Psoas muscle (tissue), 8 donors: ENCODE measurements around the gene DMD. TPM values are rescaled to one million over a fixed set of nuclear protein-coding genes. Genes with fewer than 3 reads are reported as not detected.
A peak's percentile ranks its signal among the peaks of the same experiment; 100 is the strongest.

ENCODE experiments used
- ATAC-seq, 4 donors: fragments of 200-7000 bp; cut with Tn5 transposase; one replicate each; pipeline ENCODE4 v1.9.1; 2020; ENCODE audit warnings: moderate library complexity in 3 of 4, mild to moderate bottlenecking in 2 of 4
- DNase-seq, 2 donors: peaks; one replicate each; pipeline ENCODE4 v3.0.0-alpha.2; 2020
- H3K27ac ChIP-seq: fragments of 200-600 bp; one replicate; pipeline ENCODE4 v1.8.0; 2022
- H3K27me3 ChIP-seq, 3 donors: fragments of 200-600 bp in 1 of 3; one replicate each; pipeline versions ENCODE4 v1.6.1 to v1.8.0; 2013 to 2022; ENCODE audit warnings: low read length in 2 of 3, mild to moderate bottlenecking in 2 of 3, moderate library complexity in 1 of 3; ENCODE audit not compliant: insufficient read depth in 3 of 3
- H3K36me3 ChIP-seq, 2 donors: fragments of 200-600 bp in 1 of 2; one replicate each; pipeline versions ENCODE4 v1.6.1 to v1.8.0; 2013 to 2022; ENCODE audit warnings: low read depth in 1 of 2, mild to moderate bottlenecking in 1 of 2, moderate library complexity in 1 of 2; ENCODE audit not compliant: insufficient read depth in 1 of 2
- H3K4me1 ChIP-seq: fragments of 200-600 bp; one replicate; pipeline ENCODE4 v1.8.0; 2022
- H3K4me3 ChIP-seq: fragments of 200-600 bp; one replicate; pipeline ENCODE4 v1.8.0; 2022; ENCODE audit warnings: mild to moderate bottlenecking
- H3K9me3 ChIP-seq: fragments of 200-600 bp; one replicate; pipeline ENCODE4 v1.8.0; 2022
- WGBS, 3 donors: extraction: QIAGEN DNeasy Blood & Tissue Kit; methylation state at CpG; one replicate each; pipeline versions ENCODE4 v1.1.6 to v1.1.7; 2013; 5-methylcytosine and 5-hydroxymethylcytosine counted together
- intact Hi-C, 2 donors: fragments of 100-400 bp; cut with DNase I; formaldehyde crosslinking; loops; one replicate each; pipeline versions ENCODE4 v1.11.0 to v1.14.2; 2022
- polyA plus RNA-seq, 3 donors: library from polyadenylated mRNA; stranded (reverse); fragments of 200-250 nt; gene quantifications; one replicate each; pipeline ENCODE4 v1.2.3, GENCODE V29; 2013
- total RNA-seq, 4 donors: library from RNA; stranded (reverse); fragmentation: NEBNext Ultra II Directional in 2 of 4; extraction: Animal tissue kit (Norgen Biotek cat#: 25700) in 2 of 4; gene quantifications; one replicate each; pipeline versions ENCODE4 v1.2.1 to v1.2.4, GENCODE V29; 2021 to 2023
- TF ChIP-seq, protein P1 (sequence below): fragments of 200-600 bp; IDR thresholded peaks from one replicate; pipeline ENCODE4 v1.8.0; 2022; ENCODE audit warnings: antibody characterized with exemption
- donor health status: healthy with polysubstance abuse.
- donor health status: DM: no; HTN: no; CAD: no; lungs with moderate emphysema.
- donor health status: Bipolar disorder and iron deficiency.
- donor health status: healthy.
- donor health status: DM: yes; HTN: yes; CAD: no.
- donor health status: DM: no; HTN: no; CAD: no.
- donor health status: DM: no; HTN: no; CAD: no.
- donor health status: DM: yes; HTN: yes; CAD: no.

DMD gene
- total and polyA plus RNA-seq, 7 donors, result 6.8 to 170 (median 86.5) TPM

DNA sequence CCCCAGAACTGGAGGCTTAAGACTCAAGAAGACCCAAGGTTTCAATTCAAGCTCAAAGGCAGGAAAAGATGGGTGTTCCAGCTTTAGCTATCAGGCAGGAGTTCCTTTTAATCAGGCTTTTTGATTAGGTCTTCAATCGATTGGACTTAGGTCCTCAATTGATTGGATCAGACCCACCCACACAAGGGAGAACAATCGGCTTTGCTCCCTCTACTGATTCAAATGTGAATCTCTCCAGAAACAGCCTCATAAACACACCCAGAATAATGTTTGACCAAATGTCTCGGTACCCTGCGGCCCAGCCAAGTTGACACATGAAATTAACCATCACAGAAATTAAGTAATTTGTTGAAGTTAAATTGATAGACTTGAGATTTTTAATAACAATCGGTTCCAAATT is 1222.4 kb downstream of the DMD start:
- no peaks in the 10 kb centered on the region for H3K9me3 ChIP-seq
- 73 to 90% (median 89%) methylated on average over 5 of the region's 5 CpGs for WGBS, 3 donors
- DNase-seq (no peak), ATAC-seq (no peak)
- intact Hi-C loops, result no loop called here
- H3K36me3 ChIP-seq, result no peaks in the 10 kb centered on the region
- H3K4me3 ChIP-seq, result no peak overlapping the region
- H3K27me3 ChIP-seq, result no peaks in the 10 kb centered on the region
- no peak overlapping the region for H3K27ac ChIP-seq
- no peaks in the 10 kb centered on the region for H3K4me1 ChIP-seq
- TF ChIP-seq, protein P1, sequence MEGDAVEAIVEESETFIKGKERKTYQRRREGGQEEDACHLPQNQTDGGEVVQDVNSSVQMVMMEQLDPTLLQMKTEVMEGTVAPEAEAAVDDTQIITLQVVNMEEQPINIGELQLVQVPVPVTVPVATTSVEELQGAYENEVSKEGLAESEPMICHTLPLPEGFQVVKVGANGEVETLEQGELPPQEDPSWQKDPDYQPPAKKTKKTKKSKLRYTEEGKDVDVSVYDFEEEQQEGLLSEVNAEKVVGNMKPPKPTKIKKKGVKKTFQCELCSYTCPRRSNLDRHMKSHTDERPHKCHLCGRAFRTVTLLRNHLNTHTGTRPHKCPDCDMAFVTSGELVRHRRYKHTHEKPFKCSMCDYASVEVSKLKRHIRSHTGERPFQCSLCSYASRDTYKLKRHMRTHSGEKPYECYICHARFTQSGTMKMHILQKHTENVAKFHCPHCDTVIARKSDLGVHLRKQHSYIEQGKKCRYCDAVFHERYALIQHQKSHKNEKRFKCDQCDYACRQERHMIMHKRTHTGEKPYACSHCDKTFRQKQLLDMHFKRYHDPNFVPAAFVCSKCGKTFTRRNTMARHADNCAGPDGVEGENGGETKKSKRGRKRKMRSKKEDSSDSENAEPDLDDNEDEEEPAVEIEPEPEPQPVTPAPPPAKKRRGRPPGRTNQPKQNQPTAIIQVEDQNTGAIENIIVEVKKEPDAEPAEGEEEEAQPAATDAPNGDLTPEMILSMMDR, result no peak

DNA sequence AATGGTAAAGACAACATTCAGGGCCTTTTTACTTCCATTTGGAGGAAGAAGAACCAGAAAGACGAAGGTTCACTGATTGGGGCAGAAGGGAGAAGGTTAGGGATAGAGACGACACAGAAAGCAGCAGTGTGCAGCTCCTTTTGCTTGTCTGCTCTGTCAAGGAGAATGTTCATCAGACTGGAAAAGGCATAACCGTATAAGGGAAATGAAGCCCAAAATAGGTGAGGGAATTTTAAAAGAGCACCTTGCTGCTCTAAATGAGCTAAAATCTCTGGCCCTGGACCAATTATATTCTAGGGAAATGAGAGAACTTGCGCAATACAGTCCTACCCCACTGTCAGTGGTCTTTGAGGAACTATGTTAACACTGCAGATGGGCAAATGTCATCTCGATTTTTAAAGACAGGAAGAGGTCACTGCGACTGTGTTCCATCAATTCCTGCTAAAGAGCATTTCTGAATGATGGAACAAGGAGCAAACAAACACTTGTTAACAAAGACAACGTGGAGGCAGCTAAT is 1229.7 kb downstream of the DMD start:
- no peak for DNase-seq
- intact Hi-C loops, result no loop called here

DNA sequence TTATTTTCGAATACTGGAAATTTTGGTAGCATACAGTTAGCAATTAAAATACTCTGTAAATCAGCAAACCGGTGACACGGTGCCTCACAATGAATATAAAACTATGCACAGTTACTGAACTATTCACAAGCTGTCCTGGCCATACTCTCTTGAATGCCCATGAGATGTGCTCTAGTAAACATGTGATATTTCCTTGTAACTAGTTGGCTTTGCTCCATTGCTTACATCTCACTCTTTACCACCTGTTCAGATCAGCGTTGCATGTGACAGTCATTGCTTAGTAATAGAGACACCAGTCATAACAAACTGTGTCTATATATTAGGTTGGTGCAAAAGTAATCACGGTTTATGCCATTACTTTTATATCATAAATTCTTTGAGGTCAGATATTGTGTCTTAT is 1241.6 kb downstream of the DMD start:
- WGBS, 3 donors, result 58 to 73% (median 64%) methylated on average over 5 of the region's 5 CpGs
- intact Hi-C loops, result no loop called here
- H3K27me3 ChIP-seq, result no peaks in the 10 kb centered on the region
- H3K36me3 ChIP-seq, result no peaks in the 10 kb centered on the region
- TF ChIP-seq, protein P1, result no peak
- H3K4me3 ChIP-seq, result no peak overlapping the region
- ATAC-seq (peak in 3 of 4 donors; percentile 37 to 68 (median 46)), DNase-seq (no peak)
- no peaks in the 10 kb centered on the region for H3K9me3 ChIP-seq
- no peak overlapping the region for H3K27ac ChIP-seq
- no peaks in the 10 kb centered on the region for H3K4me1 ChIP-seq

More for the DNA sequence above, 1229.7 kb downstream of the DMD start:
- TF ChIP-seq, protein P1, result no peak
- no peak overlapping the region for H3K4me3 ChIP-seq
- H3K36me3 ChIP-seq, result no peaks in the 10 kb centered on the region
- H3K4me1 ChIP-seq, result no peaks in the 10 kb centered on the region
- 58 to 85% (median 80%) methylated on average over 7 of the region's 7 CpGs for WGBS, 3 donors
- H3K27me3 ChIP-seq, result no peaks in the 10 kb centered on the region
- no peak for ATAC-seq
- H3K27ac ChIP-seq, result no peak overlapping the region
- H3K9me3 ChIP-seq, result no peaks in the 10 kb centered on the region

DNA sequence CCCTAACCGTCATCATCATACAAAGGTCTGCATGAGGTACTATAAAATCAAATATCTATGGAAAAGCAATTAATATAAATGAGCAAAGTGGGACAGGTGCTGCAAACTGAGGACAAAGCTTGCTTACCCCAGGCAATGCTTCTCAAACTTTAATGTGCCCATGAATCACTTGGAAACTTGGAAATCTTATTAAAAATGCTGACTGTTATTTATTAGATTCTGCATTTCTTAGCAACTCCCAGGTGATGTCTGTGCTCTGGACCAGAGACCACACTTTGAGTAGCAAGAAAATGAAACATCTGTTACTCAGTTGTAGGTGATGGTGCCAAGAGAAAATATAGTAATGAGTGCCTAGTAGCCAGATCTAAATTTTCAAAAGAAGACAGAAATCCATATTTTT is 1249.1 kb downstream of the DMD start:
- Histone ChIP-seq H3K4me1 (no peaks in the 10 kb centered on the region), H3K27ac (no peak overlapping the region), H3K4me3 (no peak overlapping the region), H3K9me3 (no peaks in the 10 kb centered on the region), H3K36me3 (no peaks in the 10 kb centered on the region), H3K27me3 (no peaks in the 10 kb centered on the region)
- intact Hi-C loops, result no loop called here
- 74 to 89% (median 88%) methylated on average over 1 of the region's 1 CpG for WGBS, 3 donors
- DNase-seq (no peak), ATAC-seq (no peak)
- TF ChIP-seq, protein P1, result no peak

DNA sequence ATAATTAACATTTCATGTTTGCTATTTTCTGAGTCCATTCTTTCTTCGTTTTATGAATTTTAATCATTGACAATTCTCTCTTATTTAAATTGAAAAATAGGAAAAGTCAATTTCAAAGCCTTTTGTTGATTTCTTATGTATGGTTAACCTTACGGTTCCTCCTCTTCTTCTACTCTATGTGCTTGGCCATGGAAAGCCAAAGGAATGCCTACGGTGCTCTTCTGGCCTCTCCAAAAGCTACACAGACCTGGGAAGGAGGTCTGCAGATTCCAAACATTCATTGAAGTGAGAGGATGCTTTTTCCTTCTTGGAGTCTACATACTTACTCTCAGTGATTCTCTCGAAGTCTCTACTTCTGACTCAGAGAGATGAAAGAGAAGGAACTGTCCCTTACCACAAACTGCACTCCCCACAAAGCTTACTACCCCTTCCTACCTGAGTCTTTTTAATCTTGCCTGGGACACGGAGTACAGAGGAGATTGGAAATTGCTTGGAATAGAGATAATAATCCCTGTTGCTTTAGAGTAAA is 1276.4 kb downstream of the DMD start:
- ATAC-seq, result no peak
- no peak for DNase-seq
- Histone ChIP-seq H3K36me3 (no peaks in the 10 kb centered on the region), H3K27ac (no peak overlapping the region), H3K4me1 (no peaks in the 10 kb centered on the region), H3K27me3 (no peaks in the 10 kb centered on the region), H3K9me3 (no peaks in the 10 kb centered on the region), H3K4me3 (no peak overlapping the region)
- WGBS, 3 donors, result 58 to 85% (median 75%) methylated on average over 5 of the region's 5 CpGs
- TF ChIP-seq, protein P1, result no peak
- intact Hi-C loops, result no loop called here
